Measurements from ENCODE around the gene CHPF.

The CHPF gene

DNA sequence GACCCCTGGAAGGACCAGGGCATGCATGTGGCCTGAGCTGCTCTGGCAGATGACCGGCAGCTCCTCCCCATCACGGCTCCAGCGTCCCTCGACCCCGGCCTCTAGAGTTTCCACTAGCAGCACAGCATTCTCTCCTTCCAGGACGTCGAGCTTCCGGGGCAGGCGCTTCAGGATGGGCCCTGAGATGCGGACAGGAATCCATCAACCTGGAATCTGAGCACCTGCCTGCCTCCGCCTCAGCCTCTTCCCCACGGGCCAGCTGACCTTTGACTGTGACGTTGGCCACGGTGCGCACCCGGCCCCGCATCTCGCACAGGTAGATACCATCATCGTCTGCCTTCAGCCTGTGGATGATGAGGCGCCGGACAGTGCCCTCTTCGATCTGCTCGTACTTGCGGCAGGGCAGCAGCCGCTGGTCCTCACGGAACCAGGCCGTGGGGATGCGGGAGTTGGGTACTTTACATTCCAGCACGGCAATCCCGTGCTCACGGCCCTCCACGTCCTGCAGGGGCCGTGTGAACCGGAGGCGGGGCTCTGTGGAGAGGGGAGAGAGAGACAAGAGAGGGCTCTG is 24.3 kb upstream of the CHPF start:
- no peak for DNase-seq (ENCODE audit: low read depth)

DNA sequence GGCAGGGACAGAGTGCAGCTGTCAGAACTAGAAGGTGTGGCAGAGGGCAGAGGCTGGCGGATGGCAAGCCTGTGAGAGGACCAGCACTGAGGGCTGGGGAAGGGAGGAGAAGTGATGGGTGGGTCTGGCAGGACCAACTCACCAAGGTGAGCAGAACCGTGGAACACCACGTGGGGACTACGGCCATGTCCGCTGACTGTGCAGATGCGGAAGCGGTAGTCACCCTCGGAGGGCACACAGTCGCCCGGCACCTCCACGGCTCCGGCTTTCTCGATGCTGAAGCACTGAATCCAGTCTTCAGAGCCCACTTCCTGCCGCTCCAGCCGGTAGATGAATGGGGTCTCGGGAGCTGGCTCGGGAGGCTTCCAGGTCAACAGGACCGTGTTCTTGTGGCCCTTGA is 23.5 kb upstream of the CHPF start:
- no peak for DNase-seq (ENCODE audit: low read depth)

DNA sequence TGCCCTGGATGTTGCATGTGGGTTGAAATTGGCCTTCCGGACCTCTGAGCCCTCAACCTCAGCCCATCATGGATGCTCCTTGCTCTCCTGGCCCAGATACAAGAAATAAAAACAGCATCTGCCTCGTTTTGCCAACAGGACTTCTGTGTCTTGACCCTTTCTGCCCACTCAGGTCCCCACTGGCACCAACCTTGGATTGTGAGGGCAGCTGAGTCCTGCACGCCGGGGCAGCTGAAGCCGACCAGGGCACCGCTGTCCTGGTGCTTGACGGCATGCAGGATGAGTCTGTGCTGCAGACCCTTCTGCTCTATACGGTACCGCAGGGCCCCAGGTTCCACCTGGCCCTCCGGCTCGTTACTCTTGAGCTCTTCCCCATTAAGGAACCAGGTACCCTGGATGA is 23.0 kb upstream of the CHPF start:
- no peak for DNase-seq (ENCODE audit: low read depth)

DNA sequence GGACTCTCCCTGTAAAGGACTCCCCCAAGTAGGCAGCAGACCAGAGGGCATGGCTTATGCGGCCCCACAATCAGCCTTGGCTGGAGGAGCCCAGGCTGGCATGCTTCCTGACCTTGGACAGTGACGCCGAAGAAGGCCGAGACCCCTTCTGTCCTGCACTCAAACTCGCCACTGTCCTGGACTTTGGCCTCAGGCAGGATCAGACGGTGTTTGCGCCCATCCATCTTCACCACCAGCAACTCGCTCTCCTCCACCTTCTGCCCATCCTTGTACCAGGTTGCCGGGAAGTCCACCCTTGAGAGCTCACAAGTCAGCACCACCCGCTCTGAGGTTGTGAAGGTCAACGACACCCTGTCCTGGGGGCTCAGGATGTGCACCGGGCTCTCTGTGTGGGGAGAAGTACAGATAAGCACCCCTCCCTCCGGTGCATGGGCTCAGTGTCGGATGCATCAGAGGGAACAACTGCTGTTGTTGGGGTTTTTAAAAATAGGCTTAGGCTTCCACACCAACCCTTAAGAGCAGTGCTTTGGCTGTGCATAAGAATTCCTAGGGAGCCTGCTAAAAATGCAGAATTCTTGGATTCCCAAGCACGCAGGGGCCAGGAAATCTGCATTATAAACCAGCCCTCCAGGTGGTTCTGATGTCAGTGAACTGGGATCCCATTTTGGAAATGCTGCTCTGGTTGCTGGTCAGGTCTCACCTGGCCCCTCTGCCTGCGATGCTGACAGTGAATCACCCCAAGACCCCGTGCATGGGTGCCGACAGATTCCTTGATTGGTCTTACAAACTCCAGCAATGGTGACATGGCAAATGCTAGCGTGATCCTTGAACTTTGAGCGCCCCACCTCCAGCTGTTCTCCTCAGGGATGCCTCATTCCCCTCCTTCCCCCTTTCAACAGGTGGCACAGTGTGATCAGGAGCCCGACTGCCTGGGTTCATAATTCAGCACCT is 21.8 kb upstream of the CHPF start:
- no peak for DNase-seq (ENCODE audit: low read depth)

DNA sequence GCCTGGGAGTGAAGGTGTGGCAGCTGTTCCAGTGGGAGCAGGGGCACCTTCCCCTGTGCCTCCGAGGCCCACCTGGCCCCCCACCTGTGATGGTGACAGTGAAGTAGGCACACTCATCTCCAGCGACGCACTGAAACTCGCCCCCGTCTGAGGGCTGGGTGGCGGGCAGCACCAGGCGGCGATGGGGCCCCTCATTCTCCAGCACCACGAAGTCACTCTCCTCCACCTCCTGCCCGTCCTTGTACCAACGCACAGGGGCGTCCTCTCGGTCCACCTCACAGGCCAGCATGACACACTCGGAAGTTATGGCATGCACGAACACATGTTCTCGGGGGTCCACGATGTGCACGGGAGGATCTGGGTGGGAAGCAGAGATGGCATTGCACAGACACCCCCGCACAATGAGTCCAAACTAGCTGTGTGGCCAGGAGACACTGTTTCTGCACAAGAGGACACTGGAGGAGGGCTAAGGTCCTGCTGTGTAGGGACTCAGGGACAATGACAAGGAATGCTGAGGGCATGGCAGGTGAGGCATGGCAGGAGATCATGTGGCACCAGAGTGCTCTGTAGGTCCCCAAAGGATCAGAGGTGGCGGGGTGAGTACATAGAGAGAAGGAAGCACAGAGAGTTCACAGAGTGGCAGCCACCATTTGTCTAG is 19.8 kb upstream of the CHPF start:
- DNase-seq (ENCODE audit: low read depth): no peak

DNA sequence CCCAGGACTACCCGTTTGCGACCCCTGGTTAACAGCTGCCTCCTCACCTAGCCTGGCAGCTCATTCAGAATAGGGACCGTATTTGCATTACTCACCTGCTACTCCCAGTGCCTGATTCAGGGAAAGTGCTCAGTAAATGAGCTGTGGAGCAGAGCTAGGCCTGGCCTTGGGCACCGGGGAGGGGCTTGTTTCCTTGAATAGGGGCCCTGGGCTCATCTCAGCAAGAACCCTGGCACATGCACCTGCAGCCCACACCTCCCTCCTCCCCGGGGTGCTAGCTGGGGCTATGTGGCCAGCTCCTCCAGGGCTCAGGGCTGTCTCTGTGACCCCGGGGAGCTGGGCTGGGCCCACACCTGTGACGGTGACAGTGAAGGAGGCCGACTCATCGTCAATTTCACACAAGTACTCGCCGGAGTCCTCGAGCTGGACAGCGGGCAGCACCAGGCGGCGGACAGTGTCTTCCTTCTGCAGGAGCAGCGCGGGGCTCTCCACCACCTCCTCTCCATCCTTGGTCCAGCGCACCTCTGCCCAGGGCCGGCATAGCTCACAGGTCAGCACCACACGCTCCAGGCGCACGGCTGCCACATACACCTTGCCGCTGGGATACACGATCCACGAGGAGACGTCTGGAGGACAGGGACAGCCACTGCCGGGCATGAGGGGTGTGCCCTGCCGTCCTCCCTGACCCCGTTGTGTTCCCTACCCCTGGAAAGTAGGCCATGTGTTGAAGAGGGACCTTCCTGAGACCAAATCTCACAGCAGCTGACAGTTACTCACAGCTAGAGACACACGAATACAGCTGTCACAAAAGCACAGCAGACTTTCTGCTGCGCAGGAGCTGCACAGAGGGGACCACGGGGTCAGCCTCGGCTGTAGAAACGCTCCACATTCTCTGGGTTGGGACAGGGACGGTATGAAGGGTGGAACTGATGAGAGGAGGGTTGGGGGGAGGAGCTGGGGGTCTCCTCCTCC is 18.7 kb upstream of the CHPF start:
- DNase-seq (ENCODE audit: low read depth): no peak

DNA sequence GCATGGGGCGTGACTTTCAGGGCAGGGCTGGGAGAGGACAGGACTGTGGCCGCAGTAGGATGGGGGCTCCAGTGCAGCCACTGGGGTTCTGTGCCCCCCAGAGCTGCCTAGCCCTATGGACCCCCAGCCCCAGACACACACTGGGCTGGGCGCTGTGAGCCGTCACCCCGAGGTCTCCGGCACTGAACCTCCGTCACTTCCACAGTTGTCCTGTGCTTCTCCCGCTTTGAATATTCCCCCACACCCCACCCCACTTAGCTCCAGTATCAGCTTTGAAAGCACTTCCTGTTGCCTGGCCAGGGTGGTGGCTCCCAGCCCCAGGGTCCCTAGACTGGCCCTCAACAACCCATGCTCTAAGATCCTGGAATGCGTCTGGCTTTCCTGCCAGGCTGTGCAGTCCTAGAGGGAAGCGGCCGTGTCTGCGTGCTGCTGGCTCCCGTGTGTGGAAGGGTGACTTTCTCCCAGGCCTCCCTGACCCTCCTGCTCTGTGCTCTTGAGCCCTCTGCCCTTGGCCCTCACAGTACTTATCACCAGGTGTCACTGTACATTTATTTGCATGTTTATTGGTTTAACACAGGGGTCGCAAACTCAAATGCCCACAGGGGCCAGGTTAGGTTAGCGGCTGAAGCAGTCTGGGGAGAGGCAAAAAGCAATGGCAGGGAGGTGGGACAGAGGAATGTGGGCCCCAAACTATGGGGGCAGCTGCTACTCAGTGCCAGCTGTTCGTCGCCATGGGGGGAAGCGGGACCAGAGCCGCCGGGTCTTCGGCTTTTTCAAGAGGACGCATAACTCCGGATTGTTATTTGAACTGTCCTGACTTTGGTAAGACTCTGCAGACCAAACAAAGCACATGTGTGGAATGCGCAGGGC is 17.8 kb upstream of the CHPF start:
- no peak for DNase-seq (ENCODE audit: low read depth)

DNA sequence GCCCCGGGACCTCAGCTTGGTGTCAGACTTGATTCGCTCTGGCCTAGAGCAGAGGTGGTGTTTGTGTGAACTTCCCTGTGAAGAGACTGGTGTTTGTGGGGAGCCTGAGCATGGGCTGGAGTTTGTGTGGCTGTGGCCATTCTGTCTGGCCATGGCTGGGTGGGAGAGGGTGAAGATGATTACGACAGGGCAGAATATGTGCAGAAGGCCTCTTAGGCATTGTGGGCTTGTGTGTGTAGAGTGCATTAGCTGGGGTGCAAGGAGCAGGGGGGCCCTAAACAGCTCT is 17.2 kb upstream of the CHPF start:
- no peak for DNase-seq (ENCODE audit: low read depth)

DNA sequence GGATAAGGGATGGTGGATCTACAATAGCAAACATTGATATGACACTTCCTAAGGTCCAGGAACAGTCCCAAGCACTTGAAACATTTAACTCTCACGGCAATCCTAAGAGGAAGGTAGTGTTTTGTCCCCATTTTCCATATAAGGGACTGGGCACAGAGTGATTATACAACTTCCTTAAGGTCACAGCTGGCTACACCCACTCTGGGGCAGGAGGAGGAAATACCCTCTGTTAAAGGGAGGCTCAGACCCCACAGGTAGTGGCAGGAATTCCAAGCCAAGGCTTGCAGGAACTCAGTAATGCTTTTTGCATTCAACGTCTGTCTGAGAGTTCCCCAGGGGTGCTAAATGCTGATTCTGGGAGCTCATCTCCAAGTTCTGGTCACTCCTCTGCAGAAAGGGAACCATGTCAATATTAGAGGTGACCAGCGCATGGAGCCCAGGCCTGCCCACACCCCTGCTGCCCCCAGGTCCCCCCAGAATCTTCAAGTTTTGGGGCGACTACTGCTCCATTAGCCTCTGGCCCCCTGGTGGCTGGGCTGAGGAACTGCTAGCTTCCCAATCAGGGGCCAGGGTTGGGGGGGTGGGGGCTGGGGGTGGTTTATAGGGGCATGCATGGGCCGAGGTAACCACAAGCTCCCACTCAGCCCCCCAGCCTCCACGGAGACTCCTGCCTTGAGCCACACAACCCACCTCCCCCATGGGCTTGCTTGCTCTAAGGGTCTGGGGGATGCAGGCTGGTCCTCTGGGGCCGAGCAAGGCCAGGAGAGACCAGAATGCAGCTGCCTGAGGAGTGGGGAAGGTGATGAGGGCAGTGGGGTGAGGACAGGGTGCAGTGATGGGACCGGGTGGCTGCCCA is 16.7 kb upstream of the CHPF start:
- DNase-seq (ENCODE audit: low read depth): no peak

DNA sequence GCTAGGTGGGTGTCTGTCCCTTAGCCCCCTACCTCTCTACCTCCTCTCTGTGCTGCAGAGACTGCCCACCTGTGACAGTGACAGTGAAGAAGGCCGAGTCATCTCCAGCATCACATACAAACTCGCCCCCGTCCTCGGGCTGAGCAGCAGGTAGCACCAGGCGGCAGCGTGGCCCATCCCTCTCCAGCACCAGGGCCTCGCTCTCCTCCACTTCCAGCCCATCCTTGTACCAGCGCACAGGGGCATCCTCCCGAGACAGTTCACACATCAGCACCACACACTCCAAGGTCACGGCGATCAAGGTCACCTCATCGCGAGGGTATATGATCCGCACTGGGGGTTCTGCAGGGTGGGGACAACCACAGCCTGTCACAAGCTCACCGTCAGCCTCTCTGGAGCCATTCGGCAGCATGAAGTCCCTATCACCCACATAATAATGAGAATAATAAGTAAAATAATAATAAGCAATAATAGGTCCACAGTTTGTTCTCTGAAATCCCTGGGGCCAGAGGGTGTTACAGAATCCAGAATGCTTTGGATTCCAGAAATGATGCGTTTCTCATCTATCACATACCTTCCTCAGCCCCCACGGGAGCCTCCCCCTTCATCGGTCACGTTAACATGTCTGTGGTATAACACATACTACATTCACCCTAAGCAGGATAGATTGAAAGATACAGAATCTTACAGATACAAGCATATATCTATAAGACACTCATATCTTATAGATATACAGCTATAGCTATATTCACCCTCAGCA is 15.7 kb upstream of the CHPF start:
- DNase-seq (ENCODE audit: low read depth): no peak

DNA sequence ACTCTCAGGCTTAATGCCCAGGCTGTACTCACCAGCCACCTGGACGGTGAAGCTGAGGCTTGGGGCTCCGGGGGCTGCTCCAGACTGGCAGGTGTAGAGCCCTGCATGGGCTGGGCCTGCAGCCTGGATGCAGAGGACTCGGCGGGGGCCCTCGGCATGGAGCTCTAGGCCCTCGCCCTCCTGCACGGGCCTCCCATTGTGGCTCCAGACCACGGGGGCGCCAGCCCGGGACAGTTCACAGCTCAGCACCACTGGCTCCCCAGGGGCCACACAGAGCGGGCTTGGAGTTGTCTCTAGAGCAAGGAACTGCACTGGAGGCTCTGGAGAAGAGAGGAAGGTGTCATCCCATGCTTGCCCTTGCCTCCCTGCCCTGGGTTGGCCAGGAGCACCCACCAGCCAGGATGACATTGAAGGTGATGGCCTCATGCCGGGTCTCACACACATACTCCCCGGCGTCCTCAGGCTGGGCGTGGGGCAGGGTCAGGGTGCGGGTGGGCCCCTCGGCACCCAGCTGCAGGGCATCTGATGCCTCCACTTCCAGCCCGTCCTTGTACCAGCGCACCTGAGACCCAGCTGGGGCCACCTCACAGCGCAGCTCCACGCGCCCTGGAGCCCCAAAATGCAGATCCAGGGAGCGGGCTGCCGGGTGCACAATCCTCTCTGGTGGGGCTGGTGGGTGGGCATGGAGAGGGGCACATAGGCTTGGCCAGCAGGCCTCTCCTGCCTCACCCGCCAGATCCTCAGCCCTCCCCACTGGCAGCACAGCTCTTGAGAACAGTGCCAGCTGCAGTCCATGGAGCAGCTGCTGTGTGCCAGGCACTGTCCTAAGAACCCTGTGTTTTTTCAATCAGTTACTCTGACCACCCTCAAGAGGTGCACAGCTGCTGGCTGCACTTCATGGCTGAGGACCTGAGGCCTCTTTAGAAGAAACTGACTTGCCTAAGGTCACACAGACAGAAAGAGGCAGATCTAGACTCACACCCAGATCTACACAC is 14.5 kb upstream of the CHPF start:
- DNase-seq (ENCODE audit: low read depth): no peak

DNA sequence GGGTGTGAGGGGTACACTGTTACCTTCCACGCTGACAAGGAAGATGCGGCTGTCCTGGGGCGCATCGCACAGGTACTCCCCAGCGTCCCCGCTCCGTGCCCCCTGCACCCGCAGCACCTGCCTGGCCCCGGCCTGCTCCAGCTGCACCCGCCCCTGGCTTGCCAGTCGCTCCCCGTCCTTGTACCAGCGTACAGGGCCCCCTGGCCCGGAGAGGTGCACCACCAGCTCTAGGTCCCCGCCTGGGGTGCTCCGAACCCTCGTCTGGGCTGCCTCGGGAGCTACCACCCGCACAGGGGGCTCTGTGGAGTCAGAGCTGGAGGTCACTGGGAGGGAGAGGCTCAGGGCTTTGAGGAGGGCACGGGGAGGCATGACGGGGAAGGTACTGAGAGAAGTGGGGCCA is 13.7 kb upstream of the CHPF start:
- DNase-seq (ENCODE audit: low read depth): no peak

DNA sequence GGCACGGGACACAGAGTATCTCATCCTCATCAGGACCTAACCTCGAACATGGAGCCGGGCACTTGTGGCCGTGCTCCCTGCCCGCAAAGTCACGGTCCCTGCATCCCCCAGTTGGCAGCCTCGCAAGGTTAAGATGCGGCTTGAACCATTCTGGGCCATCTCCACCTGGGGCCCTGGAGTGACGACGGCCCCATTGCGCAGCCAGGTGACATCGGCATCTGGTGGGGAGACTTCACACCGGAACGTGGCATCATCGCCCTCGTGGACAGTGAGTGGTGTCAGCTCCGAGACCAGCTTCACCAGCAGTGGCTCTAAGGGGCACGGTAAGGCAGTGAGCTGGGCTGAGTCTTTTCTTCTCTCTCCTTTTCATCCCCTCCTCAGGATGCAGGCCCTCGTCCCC is 12.8 kb upstream of the CHPF start:
- no peak for DNase-seq (ENCODE audit: low read depth)

DNA sequence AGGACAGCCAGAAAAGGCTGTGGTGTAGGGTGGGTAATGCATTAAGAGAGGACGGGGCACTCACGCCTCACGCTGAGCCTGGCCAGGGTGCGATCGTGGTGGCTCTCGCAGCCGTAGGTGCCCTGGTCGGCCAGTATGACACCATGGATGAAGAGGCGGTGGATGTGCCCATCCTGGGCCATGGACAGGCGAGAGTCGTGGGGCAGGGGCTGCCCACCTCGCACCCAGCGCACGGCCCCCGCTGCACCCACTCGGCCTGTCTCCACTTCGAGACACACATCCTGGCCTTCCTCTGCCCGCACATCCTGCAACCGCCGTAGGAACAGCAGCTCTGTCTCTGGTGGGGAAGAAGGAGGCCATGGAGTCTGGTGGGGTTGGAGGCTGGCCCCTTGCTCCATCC is 12.3 kb upstream of the CHPF start:
- DNase-seq (ENCODE audit: low read depth): no peak

DNA sequence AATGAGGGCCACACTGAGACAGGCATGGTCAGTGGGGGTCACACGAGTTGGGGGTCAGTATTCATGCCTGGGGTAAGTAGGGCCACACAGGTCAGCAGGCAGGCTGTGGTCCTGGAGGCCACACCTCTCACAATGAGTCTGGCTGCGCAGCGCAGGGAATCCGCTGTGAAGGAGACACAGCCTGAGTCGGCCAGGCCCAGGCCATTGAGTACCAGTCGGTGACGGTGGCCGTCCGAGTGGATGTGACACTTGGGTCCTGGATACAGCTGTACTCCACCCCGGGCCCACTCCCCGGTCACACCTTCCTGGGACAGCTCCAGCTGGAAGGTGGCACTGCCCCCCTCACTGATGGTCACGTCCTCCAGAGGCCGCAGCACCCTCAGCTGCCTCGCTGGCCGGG is 10.7 kb upstream of the CHPF start:
- DNase-seq (ENCODE audit: low read depth): no peak

DNA sequence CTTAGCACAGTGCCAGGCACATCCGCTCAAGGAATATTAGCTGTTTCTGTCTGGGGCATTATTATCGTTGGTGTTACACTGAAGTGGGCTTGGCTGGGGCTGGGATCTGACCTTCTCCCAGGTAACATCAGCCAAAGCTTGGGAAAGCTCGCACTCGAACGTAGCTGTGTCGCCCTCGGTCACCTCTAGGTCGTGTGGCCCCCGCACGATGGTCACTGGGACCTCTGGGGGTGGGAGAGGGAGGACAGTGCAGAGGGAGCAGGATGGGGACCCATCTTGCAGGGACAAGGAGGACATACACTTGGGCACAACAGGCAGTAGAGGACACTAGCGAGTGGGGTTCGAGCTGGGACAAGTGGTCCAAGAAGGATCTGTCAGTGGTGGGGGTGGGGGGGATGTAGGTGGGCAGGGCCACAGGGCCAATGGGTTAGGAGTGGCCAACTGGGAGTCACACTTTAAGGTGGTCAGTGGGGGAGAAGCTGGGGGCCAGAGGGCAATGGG is 9.9 kb upstream of the CHPF start:
- DNase-seq (ENCODE audit: low read depth): no peak

DNA sequence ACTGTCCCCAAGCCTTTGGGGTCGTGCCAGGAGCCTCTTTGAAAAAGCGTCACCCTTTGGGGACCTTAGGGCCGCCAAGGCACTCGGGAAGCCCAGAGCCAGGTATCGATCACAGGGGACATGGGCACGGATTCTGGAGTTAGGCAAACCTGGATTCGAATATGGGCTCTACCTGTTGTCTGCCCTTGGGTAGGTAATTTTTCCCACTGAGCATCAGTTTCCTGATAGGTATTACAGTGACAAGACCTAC is 9.5 kb upstream of the CHPF start:
- no peak for DNase-seq (ENCODE audit: low read depth)

All from T follicular helper cell (primary cell).